H9 (cell line): Measurements from ENCODE around the gene JAKMIP3. TPM values are rescaled to one million over a fixed set of nuclear protein-coding genes. Genes with fewer than 3 reads are reported as not detected.
A peak's percentile ranks its signal among the peaks of the same experiment; 100 is the strongest.

ENCODE experiments used
- DNase-seq: peaks from one replicate; pipeline ENCODE4 v3.0.0-alpha.2; 2017
- H2AFZ ChIP-seq: one replicate; pipeline ENCODE4 v1.6.1; 2013; ENCODE audit warnings: mild to moderate bottlenecking, low read length, control low read depth, moderate library complexity
- H2AK5ac ChIP-seq: 2 replicates; pipeline ENCODE4 v1.6.1; 2013; ENCODE audit warnings: low read length, control low read depth, mixed read lengths; ENCODE audit not compliant: insufficient read length
- H2BK120ac ChIP-seq: one replicate; pipeline ENCODE4 v1.6.1; 2013; ENCODE audit warnings: low read depth, mild to moderate bottlenecking, low read length, control low read depth, inconsistent platforms; ENCODE audit not compliant: poor library complexity, severe bottlenecking
- H2BK12ac ChIP-seq: 2 replicates; pipeline ENCODE4 v1.6.1; 2013; ENCODE audit warnings: low read length, control low read depth, mixed read lengths, low read depth; ENCODE audit not compliant: insufficient read length
- H2BK15ac ChIP-seq: 2 replicates; pipeline ENCODE4 v1.6.1; 2013; ENCODE audit warnings: low read depth, low read length, control low read depth
- H2BK20ac ChIP-seq: one replicate; pipeline ENCODE4 v1.6.1; 2013; ENCODE audit warnings: low read depth, mild to moderate bottlenecking, low read length, control low read depth, inconsistent platforms; ENCODE audit not compliant: poor library complexity, severe bottlenecking
- H2BK5ac ChIP-seq: 2 replicates; pipeline ENCODE4 v1.6.1; 2013; ENCODE audit warnings: low read length, control low read depth, mixed read lengths; ENCODE audit not compliant: insufficient read length
- H3K14ac ChIP-seq: 2 replicates; pipeline ENCODE4 v1.6.1; 2013; ENCODE audit warnings: low read length, control low read depth; ENCODE audit not compliant: insufficient read depth
- H3K18ac ChIP-seq: 2 replicates; pipeline ENCODE4 v1.6.1; 2013; ENCODE audit warnings: low read depth, mild to moderate bottlenecking, mixed read lengths, low read length, control low read depth; ENCODE audit not compliant: insufficient read length
- H3K23ac ChIP-seq: 2 replicates; pipeline ENCODE4 v1.6.1; 2013; ENCODE audit warnings: low read length, control low read depth, mixed read lengths, low read depth; ENCODE audit not compliant: insufficient read length
- H3K23me2 ChIP-seq: 2 replicates; pipeline ENCODE4 v1.6.1; 2013; ENCODE audit warnings: low read depth, mild to moderate bottlenecking, mixed read lengths, low read length, control low read depth; ENCODE audit not compliant: insufficient read length, poor library complexity, severe bottlenecking
- H3K27ac ChIP-seq: 2 replicates; pipeline ENCODE4 v1.5.1; 2013; ENCODE audit warnings: low read length, control low read depth, mixed read lengths, low read depth; ENCODE audit not compliant: insufficient read length
- H3K27me3 ChIP-seq: 2 replicates; pipeline ENCODE4 v1.6.1; 2013; ENCODE audit warnings: low read length, control low read depth, inconsistent platforms; ENCODE audit not compliant: insufficient read depth
- H3K4ac ChIP-seq: 2 replicates; pipeline ENCODE4 v1.6.1; 2013; ENCODE audit warnings: low read depth, mild to moderate bottlenecking, control low read depth, inconsistent platforms, low read length, moderate library complexity
- H3K4me1 ChIP-seq: 2 replicates; pipeline ENCODE4 v1.6.1; 2013; ENCODE audit warnings: low read length, control low read depth, inconsistent platforms; ENCODE audit not compliant: insufficient read depth
- H3K4me2 ChIP-seq: 2 replicates; pipeline ENCODE4 v1.6.1; 2013; ENCODE audit warnings: low read length, control low read depth, mixed read lengths; ENCODE audit not compliant: insufficient read length, insufficient read depth
- H3K56ac ChIP-seq: 2 replicates; pipeline ENCODE4 v1.6.1; 2013; ENCODE audit warnings: low read depth, mild to moderate bottlenecking, mixed read lengths, low read length, control low read depth; ENCODE audit not compliant: insufficient read length
- H3K79me1 ChIP-seq: 2 replicates; pipeline ENCODE4 v1.6.1; 2013; ENCODE audit warnings: low read depth, mild to moderate bottlenecking, moderate library complexity, low read length, control low read depth, inconsistent platforms; ENCODE audit not compliant: insufficient read depth, poor library complexity, severe bottlenecking
- H3K79me2 ChIP-seq: 2 replicates; pipeline ENCODE4 v1.6.1; 2013; ENCODE audit warnings: low read length, control low read depth, inconsistent platforms; ENCODE audit not compliant: insufficient read depth
- H3K9ac ChIP-seq: 2 replicates; pipeline ENCODE4 v1.6.1; 2013; ENCODE audit warnings: low read length, control low read depth, mixed read lengths; ENCODE audit not compliant: insufficient read length; ENCODE audit errors: extremely low read depth
- H3K9me3 ChIP-seq: one replicate; pipeline ENCODE4 v1.6.1; 2013; ENCODE audit warnings: low read depth, low read length, inconsistent platforms; ENCODE audit not compliant: control insufficient read depth
- H3T11ph ChIP-seq: one replicate; pipeline ENCODE4 v1.6.1; 2013; ENCODE audit warnings: mild to moderate bottlenecking, low read length, control low read depth, inconsistent platforms
- H4K20me1 ChIP-seq: one replicate; pipeline ENCODE4 v1.6.1; 2013; ENCODE audit not compliant: control insufficient read depth, insufficient read length, insufficient read depth
- H4K5ac ChIP-seq: 2 replicates; pipeline ENCODE4 v1.6.1; 2013; ENCODE audit warnings: low read depth, mild to moderate bottlenecking, mixed read lengths, low read length, control low read depth; ENCODE audit not compliant: insufficient read length
- H4K8ac ChIP-seq: replicated peaks from 2 replicates; pipeline ENCODE4 v1.6.1; 2013; ENCODE audit warnings: low read length, control low read depth, mixed read lengths, low read depth; ENCODE audit not compliant: insufficient read length
- H4K91ac ChIP-seq: 2 replicates; pipeline ENCODE4 v1.6.1; 2013; ENCODE audit warnings: low read depth, mild to moderate bottlenecking, moderate library complexity, mixed read lengths, low read length, control low read depth; ENCODE audit not compliant: insufficient read length
- H3K27ac Mint-ChIP-seq, 3 experiments: 2 replicates in 2 of 3; 3 replicates in 1 of 3; pipeline ENCODE4 v1.8.0; 2020 to 2021; ENCODE audit warnings: mixed read lengths in 3 of 3, mild to moderate bottlenecking in 1 of 3, moderate library complexity in 1 of 3
- H3K27me3 Mint-ChIP-seq: 2 replicates; pipeline ENCODE4 v1.8.0; 2021; ENCODE audit warnings: low read depth, mild to moderate bottlenecking, moderate library complexity, mixed read lengths
- H3K36me3 Mint-ChIP-seq, 3 experiments: 2 replicates in 2 of 3; 3 replicates in 1 of 3; pipeline ENCODE4 v1.8.0; 2020 to 2021; ENCODE audit warnings: low read depth in 3 of 3, mixed read lengths in 3 of 3; ENCODE audit not compliant: insufficient read depth in 1 of 3
- H3K4me1 Mint-ChIP-seq, 2 experiments: 2 replicates each; pipeline ENCODE4 v1.8.0; 2020; ENCODE audit warnings: mixed read lengths in 2 of 2
- H3K4me3 Mint-ChIP-seq, 2 experiments: 2 replicates in 1 of 2; 3 replicates in 1 of 2; pipeline ENCODE4 v1.8.0; 2020 to 2021; ENCODE audit warnings: mild to moderate bottlenecking in 2 of 2, mixed read lengths in 2 of 2, moderate library complexity in 1 of 2
- H3K9me3 Mint-ChIP-seq, 2 experiments: 2 replicates in 1 of 2; 3 replicates in 1 of 2; pipeline ENCODE4 v1.8.0; 2020; ENCODE audit warnings: mild to moderate bottlenecking in 2 of 2, mixed read lengths in 2 of 2, moderate library complexity in 1 of 2
- CTCF ChIP-seq: fragments of 200-600 bp; sonication (generic); conservative IDR thresholded peaks from 3 replicates; pipeline ENCODE4 v1.8.0; 2021; ENCODE audit warnings: antibody characterized with exemption, mild to moderate bottlenecking
- WGBS: extraction: QIAGEN DNeasy Blood & Tissue Kit; methylation state at CpG from one replicate; pipeline ENCODE4 v1.1.7; 2013; ENCODE audit warnings: missing lambda C conversion rate, low lambda C conversion rate, mixed read lengths; ENCODE audit not compliant: insufficient read length; ENCODE audit errors: extremely low coverage; 5-methylcytosine and 5-hydroxymethylcytosine counted together
- total RNA-seq: library from RNA; stranded (reverse); gene quantifications from 2 replicates; pipeline ENCODE4 v1.2.1, GENCODE V29; 2021

Gene JAKMIP3
- total RNA-seq, 1 experiment from 2014 or later = 0.50 TPM

- peaks cover 7 to 11% (median 10%) of the 10 kb centered on the region in 3 experiments; a peak in 6 of 7 replicates for H3K36me3 Mint-ChIP-seq
- no peak overlapping the region for H3K27ac Mint-ChIP-seq
- TF ChIP-seq CTCF = no peak
- H3K4ac ChIP-seq = no peak overlapping the region
- no peak overlapping the region for H4K8ac ChIP-seq
- H2AK5ac ChIP-seq = no peak overlapping the region
- H3K23ac ChIP-seq = no peak overlapping the region
- H2BK12ac ChIP-seq = no peak overlapping the region
- no peak overlapping the region for H4K91ac ChIP-seq
- H4K20me1 ChIP-seq = no peaks in the 10 kb centered on the region
- no CpG with 5 or more reads among the region's 9 CpGs for WGBS
- H3K23me2 ChIP-seq = no peaks in the 10 kb centered on the region
- H3K9ac ChIP-seq = no peak overlapping the region
- no peak overlapping the region for H3K14ac ChIP-seq
- peak; percentile 67 for DNase-seq
- H3K4me1 Mint-ChIP-seq = 0 out of 4 replicates have a peak, but pooled peaks cover 0 to under 1% of the 10 kb centered on the region in 2 experiments
- no peaks in the 10 kb centered on the region for H3K79me2 ChIP-seq
- H2AFZ ChIP-seq = no peak overlapping the region
- no peaks in the 10 kb centered on the region for H3K4me1 ChIP-seq
- H3K56ac ChIP-seq = no peak overlapping the region
- no peaks in the 10 kb centered on the region for H3K27me3 ChIP-seq
- peaks cover 29 to 30% of the 10 kb centered on the region in 2 experiments for H3K9me3 Mint-ChIP-seq
- peaks cover 8% of the 10 kb centered on the region for H3K9me3 ChIP-seq
- H2BK120ac ChIP-seq = no peak overlapping the region
- H3K27me3 Mint-ChIP-seq = peaks cover 17% of the 10 kb centered on the region
- H3K27ac ChIP-seq = no peak overlapping the region
- no peak overlapping the region for H3K4me2 ChIP-seq
- no peak overlapping the region for H2BK15ac ChIP-seq
- H3K79me1 ChIP-seq = no peaks in the 10 kb centered on the region
- no peak overlapping the region; a peak in 1 of 5 replicates for H3K4me3 Mint-ChIP-seq
- no peak overlapping the region for H3K18ac ChIP-seq
- H2BK20ac ChIP-seq = no peak overlapping the region
- no peak overlapping the region for H4K5ac ChIP-seq
- no peak overlapping the region for H2BK5ac ChIP-seq
- H3T11ph ChIP-seq = no peak overlapping the region
Measured at GRCh38 chr10:132054564-132054963, 11.2 kb upstream of the JAKMIP3 start.
